Stomach (tissue), 4 donors: ENCODE data around the gene EIF2S1.

Experiments
- EP300 ChIP-seq: sonication (generic); formaldehyde crosslinking; IDR thresholded peaks from one replicate; pipeline ENCODE4 v1.6.1; 2017; ENCODE audit warnings: antibody characterized with exemption
- POLR2A ChIP-seq, 4 donors: fragments of 450-650 bp; IDR thresholded peaks; one replicate each; pipeline ENCODE4 v1.6.1; 2016; ENCODE audit warnings: antibody characterized with exemption in 4 of 4, control low read depth in 2 of 4, mild to moderate bottlenecking in 1 of 4, moderate library complexity in 1 of 4
- POLR2AphosphoS5 ChIP-seq, 3 donors: sonication (generic); formaldehyde crosslinking; IDR thresholded peaks; one replicate each; pipeline ENCODE4 v1.6.1; 2016; ENCODE audit warnings: antibody characterized with exemption in 3 of 3
- TF ChIP-seq, protein P1 (sequence below), 7 experiments: fragments of 450-650 bp in 4 of 7; fragments of 200-600 bp in 3 of 7; sonication (generic) in 3 of 7; IDR thresholded peaks; one replicate each; pipeline ENCODE4 v1.5.1; 2016 to 2019; ENCODE audit warnings: antibody characterized with exemption in 7 of 7, control low read depth in 2 of 7, mild to moderate bottlenecking in 1 of 7

DNA sequence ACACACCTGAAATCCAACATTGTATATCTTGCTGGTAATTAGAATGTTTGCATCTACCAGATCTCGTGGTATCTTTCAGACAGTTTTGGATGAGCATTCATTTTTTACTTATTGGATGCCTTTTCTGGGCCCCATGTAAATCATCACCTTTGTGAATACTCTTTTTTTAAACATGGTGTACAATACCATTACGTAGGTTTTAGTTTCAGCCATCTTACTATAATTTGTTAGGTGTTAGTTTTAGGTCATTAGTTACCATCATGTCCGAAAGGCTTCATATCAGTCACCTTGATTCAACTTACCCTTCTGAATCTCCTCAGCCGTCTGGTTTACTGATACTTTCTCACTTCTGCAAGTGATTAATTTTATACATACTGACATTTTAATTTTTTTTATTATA is 5.3 kb downstream of the EIF2S1 start:
- TF ChIP-seq EP300 (no peak), POLR2A (IDR thresholded peaks at IDR 0.05) (no peak), POLR2AphosphoS5 (IDR thresholded peaks at IDR 0.05) (no peak)
- TF ChIP-seq, protein P1, sequence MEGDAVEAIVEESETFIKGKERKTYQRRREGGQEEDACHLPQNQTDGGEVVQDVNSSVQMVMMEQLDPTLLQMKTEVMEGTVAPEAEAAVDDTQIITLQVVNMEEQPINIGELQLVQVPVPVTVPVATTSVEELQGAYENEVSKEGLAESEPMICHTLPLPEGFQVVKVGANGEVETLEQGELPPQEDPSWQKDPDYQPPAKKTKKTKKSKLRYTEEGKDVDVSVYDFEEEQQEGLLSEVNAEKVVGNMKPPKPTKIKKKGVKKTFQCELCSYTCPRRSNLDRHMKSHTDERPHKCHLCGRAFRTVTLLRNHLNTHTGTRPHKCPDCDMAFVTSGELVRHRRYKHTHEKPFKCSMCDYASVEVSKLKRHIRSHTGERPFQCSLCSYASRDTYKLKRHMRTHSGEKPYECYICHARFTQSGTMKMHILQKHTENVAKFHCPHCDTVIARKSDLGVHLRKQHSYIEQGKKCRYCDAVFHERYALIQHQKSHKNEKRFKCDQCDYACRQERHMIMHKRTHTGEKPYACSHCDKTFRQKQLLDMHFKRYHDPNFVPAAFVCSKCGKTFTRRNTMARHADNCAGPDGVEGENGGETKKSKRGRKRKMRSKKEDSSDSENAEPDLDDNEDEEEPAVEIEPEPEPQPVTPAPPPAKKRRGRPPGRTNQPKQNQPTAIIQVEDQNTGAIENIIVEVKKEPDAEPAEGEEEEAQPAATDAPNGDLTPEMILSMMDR (IDR thresholded peaks at IDR 0.05): no peak
